C4-2B (cell line): ENCODE measurements around the gene AFDN.

Experiments used
- CTCF ChIP-seq: fragments of 450-650 bp; conservative IDR thresholded peaks from 2 replicates; pipeline ENCODE4 v1.5.1; 2017; ENCODE audit warnings: mild to moderate bottlenecking
- ZFX ChIP-seq: fragments of 450-650 bp; IDR thresholded peaks from 2 replicates; pipeline ENCODE4 v1.6.1; 2017

- TF ChIP-seq CTCF = no peak
- no peak for TF ChIP-seq ZFX
Observed at GRCh38 chr6:167791091-167791779, 35.5 kb upstream of the AFDN start.
